GM23338 (cell line): Measurements from ENCODE around the gene ADGRL3.

Experiments used
- CREB1 ChIP-seq: fragments of 250-450 bp; sonication (Bioruptor Pico); IDR thresholded peaks from 2 replicates; pipeline ENCODE4 v1.5.0; 2020; ENCODE audit warnings: low read depth, mild to moderate bottlenecking, moderate library complexity
- EZH2 ChIP-seq: fragments of 200-600 bp; sonication (generic); IDR thresholded peaks from one replicate; pipeline ENCODE4 v1.8.0; 2017; ENCODE audit warnings: antibody characterized with exemption, mild to moderate bottlenecking, low read depth; ENCODE audit not compliant: unreplicated experiment
- EZH2phosphoT487 ChIP-seq: fragments of 200-600 bp; sonication (generic); IDR thresholded peaks from one replicate; pipeline ENCODE4 v1.8.1; 2018; ENCODE audit warnings: antibody characterized with exemption; ENCODE audit not compliant: unreplicated experiment
- JUNB ChIP-seq: IDR thresholded peaks from one replicate; pipeline ENCODE4 v1.6.1; 2016; ENCODE audit warnings: antibody characterized with exemption; ENCODE audit not compliant: unreplicated experiment
- NANOG ChIP-seq: IDR thresholded peaks from 2 replicates; pipeline ENCODE4 v1.6.1; 2016; ENCODE audit warnings: antibody characterized with exemption, borderline replicate concordance
- POLR2AphosphoS5 ChIP-seq: IDR thresholded peaks from 2 replicates; pipeline ENCODE4 v1.6.1; 2016; ENCODE audit warnings: antibody characterized with exemption, low read depth
- STAT1 ChIP-seq: IDR thresholded peaks from one replicate; pipeline ENCODE4 v1.6.1; 2016; ENCODE audit warnings: antibody characterized with exemption; ENCODE audit not compliant: unreplicated experiment
- TF ChIP-seq, protein P1 (sequence below), 2 experiments: fragments of 200-600 bp in 1 of 2; sonication (generic) in 1 of 2; conservative IDR thresholded peaks; 2 replicates each; pipeline versions ENCODE4 v1.5.1 to v1.6.1; 2016 to 2017; ENCODE audit warnings: antibody characterized with exemption in 2 of 2, low read depth in 2 of 2, mild to moderate bottlenecking in 2 of 2, moderate library complexity in 1 of 2

GRCh38 chr4:61379406-61379805, 179.3 kb downstream of the ADGRL3 start:
- no peak for TF ChIP-seq POLR2AphosphoS5
- TF ChIP-seq, protein P1, sequence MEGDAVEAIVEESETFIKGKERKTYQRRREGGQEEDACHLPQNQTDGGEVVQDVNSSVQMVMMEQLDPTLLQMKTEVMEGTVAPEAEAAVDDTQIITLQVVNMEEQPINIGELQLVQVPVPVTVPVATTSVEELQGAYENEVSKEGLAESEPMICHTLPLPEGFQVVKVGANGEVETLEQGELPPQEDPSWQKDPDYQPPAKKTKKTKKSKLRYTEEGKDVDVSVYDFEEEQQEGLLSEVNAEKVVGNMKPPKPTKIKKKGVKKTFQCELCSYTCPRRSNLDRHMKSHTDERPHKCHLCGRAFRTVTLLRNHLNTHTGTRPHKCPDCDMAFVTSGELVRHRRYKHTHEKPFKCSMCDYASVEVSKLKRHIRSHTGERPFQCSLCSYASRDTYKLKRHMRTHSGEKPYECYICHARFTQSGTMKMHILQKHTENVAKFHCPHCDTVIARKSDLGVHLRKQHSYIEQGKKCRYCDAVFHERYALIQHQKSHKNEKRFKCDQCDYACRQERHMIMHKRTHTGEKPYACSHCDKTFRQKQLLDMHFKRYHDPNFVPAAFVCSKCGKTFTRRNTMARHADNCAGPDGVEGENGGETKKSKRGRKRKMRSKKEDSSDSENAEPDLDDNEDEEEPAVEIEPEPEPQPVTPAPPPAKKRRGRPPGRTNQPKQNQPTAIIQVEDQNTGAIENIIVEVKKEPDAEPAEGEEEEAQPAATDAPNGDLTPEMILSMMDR (conservative IDR thresholded peaks at IDR 0.05; ENCODE audit: low read depth in 2 of 2): no peak
- no peak for TF ChIP-seq JUNB
- TF ChIP-seq EZH2phosphoT487: no peak
- no peak for TF ChIP-seq EZH2
- TF ChIP-seq CREB1 (CRISPR knock-in tag): no peak
- no peak for TF ChIP-seq STAT1
- no peak for TF ChIP-seq NANOG
